ENCODE data around the gene MARCHF7. TPM values are rescaled to one million over a fixed set of nuclear protein-coding genes. Genes with fewer than 3 reads are reported as not detected.
A peak's percentile ranks its signal among the peaks of the same experiment; 100 is the strongest.

Gene MARCHF7
- total RNA-seq, 1 donor from 2014 or later = 101 TPM

- H3K9me3 Mint-ChIP-seq (ENCODE audit: unreplicated experiment) = no peaks in the 10 kb centered on the region
- TF ChIP-seq CTCF (IDR thresholded peaks at IDR 0.05; ENCODE audit: unreplicated experiment) = no peak
- H3K36me3 Mint-ChIP-seq (ENCODE audit: low read depth, unreplicated experiment) = peaks cover 16% of the 10 kb centered on the region
- H3K4me3 Mint-ChIP-seq (ENCODE audit: unreplicated experiment) = no peak overlapping the region
- H3K4me1 Mint-ChIP-seq (ENCODE audit: unreplicated experiment) = peaks cover 3% of the 10 kb centered on the region
- peaks cover 4% of the 10 kb centered on the region for H3K27me3 Mint-ChIP-seq (ENCODE audit: unreplicated experiment)
- DNase-seq (ENCODE audit: low spot score) = no peak
- no peak overlapping the region for H3K27ac Mint-ChIP-seq (ENCODE audit: unreplicated experiment)
Observed at GRCh38 chr2:159750873-159751272, 38.6 kb downstream of the MARCHF7 start.

GRCh38 chr2:159753797-159754196 is 41.5 kb downstream of the MARCHF7 start:
- Mint-ChIP-seq H3K9me3 (ENCODE audit: unreplicated experiment) (no peaks in the 10 kb centered on the region), H3K36me3 (ENCODE audit: low read depth, unreplicated experiment) (peaks cover 17% of the 10 kb centered on the region)

GRCh38 chr2:159755014-159755413 is 42.7 kb downstream of the MARCHF7 start:
- Mint-ChIP-seq H3K4me3 (ENCODE audit: unreplicated experiment) (no peak overlapping the region), H3K27me3 (ENCODE audit: unreplicated experiment) (peaks cover 4% of the 10 kb centered on the region), H3K27ac (ENCODE audit: unreplicated experiment) (no peak overlapping the region), H3K9me3 (ENCODE audit: unreplicated experiment) (no peaks in the 10 kb centered on the region), H3K4me1 (ENCODE audit: unreplicated experiment) (peaks cover 20% of the 10 kb centered on the region), H3K36me3 (ENCODE audit: low read depth, unreplicated experiment) (peaks cover 17% of the 10 kb centered on the region)
- no peak for TF ChIP-seq CTCF (IDR thresholded peaks at IDR 0.05; ENCODE audit: unreplicated experiment)
- no peak for DNase-seq (ENCODE audit: low spot score)

More at GRCh38 chr2:159753797-159754196, 41.5 kb downstream of the MARCHF7 start:
- no peak overlapping the region for H3K27ac Mint-ChIP-seq (ENCODE audit: unreplicated experiment)
- peaks cover 17% of the 10 kb centered on the region for H3K4me1 Mint-ChIP-seq (ENCODE audit: unreplicated experiment)
- no peak for TF ChIP-seq CTCF (IDR thresholded peaks at IDR 0.05; ENCODE audit: unreplicated experiment)
- no peak for DNase-seq (ENCODE audit: low spot score)
- H3K27me3 Mint-ChIP-seq (ENCODE audit: unreplicated experiment) = peaks cover 4% of the 10 kb centered on the region
- no peak overlapping the region for H3K4me3 Mint-ChIP-seq (ENCODE audit: unreplicated experiment)

- Mint-ChIP-seq H3K27me3 (ENCODE audit: unreplicated experiment) (peaks cover 4% of the 10 kb centered on the region), H3K36me3 (ENCODE audit: low read depth, unreplicated experiment) (peaks cover 17% of the 10 kb centered on the region), H3K4me3 (ENCODE audit: unreplicated experiment) (no peak overlapping the region), H3K27ac (ENCODE audit: unreplicated experiment) (no peak overlapping the region), H3K9me3 (ENCODE audit: unreplicated experiment) (no peaks in the 10 kb centered on the region), H3K4me1 (ENCODE audit: unreplicated experiment) (peaks cover 27% of the 10 kb centered on the region)
- DNase-seq (ENCODE audit: low spot score) = no peak
- TF ChIP-seq CTCF (IDR thresholded peaks at IDR 0.05; ENCODE audit: unreplicated experiment) = peak; percentile 20
Observed at GRCh38 chr2:159755788-159756187, 43.5 kb downstream of the MARCHF7 start.

GRCh38 chr2:159758239-159758638 is 45.9 kb downstream of the MARCHF7 start:
- H3K27me3 Mint-ChIP-seq (ENCODE audit: unreplicated experiment) = no peaks in the 10 kb centered on the region
- no peaks in the 10 kb centered on the region for H3K9me3 Mint-ChIP-seq (ENCODE audit: unreplicated experiment)
- peaks cover 22% of the 10 kb centered on the region for H3K36me3 Mint-ChIP-seq (ENCODE audit: low read depth, unreplicated experiment)
- peaks cover 28% of the 10 kb centered on the region for H3K4me1 Mint-ChIP-seq (ENCODE audit: unreplicated experiment)
- no peak overlapping the region for H3K4me3 Mint-ChIP-seq (ENCODE audit: unreplicated experiment)
- H3K27ac Mint-ChIP-seq (ENCODE audit: unreplicated experiment) = peak overlapping the region; percentile 95
- TF ChIP-seq CTCF (IDR thresholded peaks at IDR 0.05; ENCODE audit: unreplicated experiment) = no peak
- no peak for DNase-seq (ENCODE audit: low spot score)

Measured in endothelial cell (in vitro differentiated cells).